GM23338 (cell line): Measurements from ENCODE around the gene RNF223. TPM values are rescaled to one million over a fixed set of nuclear protein-coding genes. Genes with fewer than 3 reads are reported as not detected.

ENCODE experiments used
- ATAC-seq: fragments of 200-7000 bp; cut with Tn5 transposase; 3 replicates; pipeline ENCODE4 v1.9.1; 2020
- DNase-seq: peaks from one replicate; pipeline ENCODE4 v3.0.0-alpha.2; 2015; ENCODE audit warnings: low spot score
- H2AFZ ChIP-seq: fragments of 200-600 bp; sonication (generic); 2 replicates; pipeline ENCODE4 v1.8.0; 2016; ENCODE audit warnings: antibody characterized with exemption, mild to moderate bottlenecking, moderate library complexity
- H3F3A ChIP-seq: fragments of 200-600 bp; sonication (generic); replicated peaks from 2 replicates; pipeline ENCODE4 v1.8.0; 2017; ENCODE audit warnings: antibody characterized with exemption, mixed run types, low read depth
- H3K27ac ChIP-seq: fragments of 200-600 bp; sonication (generic); 2 replicates; pipeline ENCODE4 v1.6.1; 2016; ENCODE audit warnings: low read depth
- H3K27me3 ChIP-seq: fragments of 200-600 bp; sonication (generic); 2 replicates; pipeline ENCODE4 v1.8.0; 2016; ENCODE audit warnings: mild to moderate bottlenecking, mixed run types, moderate library complexity; ENCODE audit not compliant: insufficient read depth
- H3K36me3 ChIP-seq: fragments of 200-600 bp; sonication (generic); 2 replicates; pipeline ENCODE4 v1.8.0; 2016; ENCODE audit warnings: mild to moderate bottlenecking; ENCODE audit not compliant: insufficient read depth
- H3K4me1 ChIP-seq: fragments of 200-600 bp; sonication (generic); 2 replicates; pipeline ENCODE4 v1.8.0; 2016; ENCODE audit warnings: mild to moderate bottlenecking, moderate library complexity; ENCODE audit not compliant: insufficient read depth
- H3K4me2 ChIP-seq: fragments of 200-600 bp; sonication (generic); 2 replicates; pipeline ENCODE4 v1.7.1; 2017; ENCODE audit warnings: mixed run types
- H3K4me3 ChIP-seq: fragments of 200-600 bp; sonication (generic); 2 replicates; pipeline ENCODE4 v1.6.1; 2016; ENCODE audit warnings: mixed run types
- H3K79me2 ChIP-seq: fragments of 200-600 bp; sonication (generic); replicated peaks from 2 replicates; pipeline ENCODE4 v1.8.0; 2017; ENCODE audit warnings: mild to moderate bottlenecking; ENCODE audit not compliant: insufficient read depth
- H3K9me2 ChIP-seq: fragments of 200-600 bp; sonication (generic); 2 replicates; pipeline ENCODE4 v1.8.0; 2017; ENCODE audit not compliant: insufficient read depth
- H4K20me1 ChIP-seq: fragments of 200-600 bp; sonication (generic); replicated peaks from 2 replicates; pipeline ENCODE4 v1.8.0; 2017; ENCODE audit warnings: mild to moderate bottlenecking; ENCODE audit not compliant: insufficient read depth
- H3K27ac Mint-ChIP-seq: 2 replicates; pipeline ENCODE4 v1.8.0; 2020; ENCODE audit warnings: inconsistent platforms, mild to moderate bottlenecking, moderate library complexity, mixed read lengths
- H3K27me3 Mint-ChIP-seq: 3 replicates; pipeline ENCODE4 v1.8.0; 2022; ENCODE audit warnings: low read depth, mild to moderate bottlenecking, moderate library complexity, mixed read lengths, inconsistent platforms; ENCODE audit not compliant: insufficient read depth, poor library complexity
- H3K36me3 Mint-ChIP-seq: 3 replicates; pipeline ENCODE4 v1.8.0; 2021; ENCODE audit warnings: low read depth, mild to moderate bottlenecking, inconsistent platforms, moderate library complexity, mixed read lengths
- H3K4me1 Mint-ChIP-seq: 3 replicates; pipeline ENCODE4 v1.8.0; 2020; ENCODE audit warnings: mild to moderate bottlenecking, inconsistent platforms, mixed read lengths
- H3K4me3 Mint-ChIP-seq: 3 replicates; pipeline ENCODE4 v1.8.0; 2021; ENCODE audit warnings: moderate library complexity, mild to moderate bottlenecking, inconsistent platforms, mixed read lengths
- H3K9me3 Mint-ChIP-seq: 3 replicates; pipeline ENCODE4 v1.8.0; 2020; ENCODE audit warnings: moderate library complexity, mild to moderate bottlenecking, inconsistent platforms, mixed read lengths
- CREB1 ChIP-seq: fragments of 250-450 bp; sonication (Bioruptor Pico); IDR thresholded peaks from 2 replicates; pipeline ENCODE4 v1.5.0; 2020; ENCODE audit warnings: low read depth, mild to moderate bottlenecking, moderate library complexity
- CTCF ChIP-seq, 2 experiments: fragments of 200-600 bp in 1 of 2; sonication (generic) in 1 of 2; conservative IDR thresholded peaks; 2 replicates each; pipeline versions ENCODE4 v1.5.1 to v1.6.1; 2016 to 2017; ENCODE audit warnings: antibody characterized with exemption in 2 of 2, low read depth in 2 of 2, mild to moderate bottlenecking in 2 of 2, moderate library complexity in 1 of 2
- ETS1 ChIP-seq: IDR thresholded peaks from 2 replicates; pipeline ENCODE4 v1.6.1; 2016; ENCODE audit warnings: antibody characterized with exemption
- EZH2 ChIP-seq: fragments of 200-600 bp; sonication (generic); IDR thresholded peaks from one replicate; pipeline ENCODE4 v1.8.0; 2017; ENCODE audit warnings: antibody characterized with exemption, mild to moderate bottlenecking, low read depth; ENCODE audit not compliant: unreplicated experiment
- EZH2phosphoT487 ChIP-seq: fragments of 200-600 bp; sonication (generic); IDR thresholded peaks from one replicate; pipeline ENCODE4 v1.8.1; 2018; ENCODE audit warnings: antibody characterized with exemption; ENCODE audit not compliant: unreplicated experiment
- JUNB ChIP-seq: IDR thresholded peaks from one replicate; pipeline ENCODE4 v1.6.1; 2016; ENCODE audit warnings: antibody characterized with exemption; ENCODE audit not compliant: unreplicated experiment
- NANOG ChIP-seq: IDR thresholded peaks from 2 replicates; pipeline ENCODE4 v1.6.1; 2016; ENCODE audit warnings: antibody characterized with exemption, borderline replicate concordance
- POLR2AphosphoS5 ChIP-seq: IDR thresholded peaks from 2 replicates; pipeline ENCODE4 v1.6.1; 2016; ENCODE audit warnings: antibody characterized with exemption, low read depth
- REST ChIP-seq: IDR thresholded peaks from one replicate; pipeline ENCODE4 v1.6.1; 2018; ENCODE audit warnings: antibody characterized with exemption; ENCODE audit not compliant: unreplicated experiment
- STAT1 ChIP-seq: IDR thresholded peaks from one replicate; pipeline ENCODE4 v1.6.1; 2016; ENCODE audit warnings: antibody characterized with exemption; ENCODE audit not compliant: unreplicated experiment
- ZNF114 ChIP-seq: fragments of 250-450 bp; sonication (Bioruptor Pico); IDR thresholded peaks from 2 replicates; pipeline ENCODE4 v1.5.0; 2020; ENCODE audit warnings: mild to moderate bottlenecking, moderate library complexity
- ZNF331 ChIP-seq: fragments of 250-450 bp; sonication (Bioruptor Pico); IDR thresholded peaks from 2 replicates; pipeline ENCODE4 v1.5.0; 2020; ENCODE audit warnings: low read depth, mild to moderate bottlenecking, moderate library complexity
- ZNF462 ChIP-seq: fragments of 250-450 bp; sonication (Bioruptor Pico); IDR thresholded peaks from 2 replicates; pipeline ENCODE4 v1.5.0; 2020; ENCODE audit warnings: mild to moderate bottlenecking, moderate library complexity
- polyA plus RNA-seq: library from polyadenylated mRNA; unstranded; fragments of >200 nt; fragmentation: Nextera tagmentation; extraction: Ambion mirVana; gene quantifications from 2 replicates; pipeline ENCODE4 v1.2.1, GENCODE V29; 2016
- total RNA-seq: library from RNA; depleted of rRNA; stranded (reverse); fragments of >200 nt; shearing (Covaris generic); gene quantifications from 2 replicates; pipeline ENCODE4 v1.2.3, GENCODE V29; 2014

Gene RNF223
- total and polyA plus RNA-seq, 2 experiments from 2014 or later = not detected

GRCh38 chr1:1117469-1117831, 43.3 kb upstream of the RNF223 start:
- H2AFZ ChIP-seq = no peak overlapping the region
- peaks cover 22% of the 10 kb centered on the region for H3K36me3 Mint-ChIP-seq
- no peak overlapping the region for H3K4me2 ChIP-seq
- peaks cover 11% of the 10 kb centered on the region for H3K27me3 ChIP-seq
- no peaks in the 10 kb centered on the region; the same call in 1 of the 2 replicates for H3K4me1 ChIP-seq
- TF ChIP-seq ZNF462 (CRISPR knock-in tag) (no peak), EZH2 (no peak), ZNF331 (no peak), CREB1 (CRISPR knock-in tag) (no peak), STAT1 (no peak), REST (no peak), EZH2phosphoT487 (no peak), JUNB (no peak), NANOG (no peak), POLR2AphosphoS5 (no peak), ZNF114 (CRISPR knock-in tag) (no peak), ETS1 (no peak), CTCF (conservative IDR thresholded peaks at IDR 0.05; ENCODE audit: low read depth in 2 of 2) (no peak)
- ATAC-seq (no peak), DNase-seq (no peak)
- no peaks in the 10 kb centered on the region for H3F3A ChIP-seq
- H3K27ac ChIP-seq = no peak overlapping the region
- peaks cover 19% of the 10 kb centered on the region for H3K27me3 Mint-ChIP-seq
- H3K27ac Mint-ChIP-seq = no peak overlapping the region
- no peaks in the 10 kb centered on the region for H3K9me2 ChIP-seq
- H3K4me1 Mint-ChIP-seq = peaks cover 11% of the 10 kb centered on the region; the same call in 2 of the 3 replicates
- no peak overlapping the region for H3K4me3 ChIP-seq
- peak overlapping the region; percentile 55; the same call in 1 of the 3 replicates for H3K4me3 Mint-ChIP-seq
- no peaks in the 10 kb centered on the region for H4K20me1 ChIP-seq
- peaks cover 4% of the 10 kb centered on the region; the same call in 1 of the 2 replicates for H3K79me2 ChIP-seq
- H3K9me3 Mint-ChIP-seq = peaks cover 11% of the 10 kb centered on the region; the same call in 2 of the 3 replicates
- no peaks in the 10 kb centered on the region for H3K36me3 ChIP-seq
